HG03432 (cell line): ENCODE data around the gene CTDSP2.
A peak's percentile ranks its signal among the peaks of the same experiment; 100 is the strongest.
"Not testable (repeated sequence)": the region's sequence is repeated elsewhere in the genome, so short reads cannot be mapped to it uniquely, and the experiment has no call there.

ENCODE experiments used
- ATAC-seq: cut with Tn5 transposase; IDR thresholded peaks from one replicate; pipeline ENCODE4 v1.9.1; 2021; ENCODE audit warnings: mild to moderate bottlenecking, moderate library complexity; ENCODE audit not compliant: unreplicated experiment

CTDSP2 gene

GRCh38 chr12:57783861-57784260 lies 62.7 kb downstream of the CTDSP2 start:
- ATAC-seq: no peak

- ATAC-seq: peak; percentile 7
These were observed 63.1 kb downstream of the CTDSP2 start for GRCh38 chr12:57783466-57783801.

GRCh38 chr12:57782608-57783465 lies 63.7 kb downstream of the CTDSP2 start, which contains the start of gene TSFM:
TSS of gene TSFM (plus strand) at chr12:57782787. CDS start at chr12:57782802, 15 bp downstream.
- ATAC-seq: peak; percentile 89

GRCh38 chr12:57782243-57782607 lies 64.3 kb downstream of the CTDSP2 start:
- peak; percentile 2 for ATAC-seq

GRCh38 chr12:57781801-57782200 lies 64.7 kb downstream of the CTDSP2 start:
- ATAC-seq: no peak

GRCh38 chr12:57781244-57781643 lies 65.3 kb downstream of the CTDSP2 start:
- no peak for ATAC-seq

- no peak for ATAC-seq
These were observed 66.1 kb downstream of the CTDSP2 start for GRCh38 chr12:57780284-57780897.

- no peak for ATAC-seq
These were observed 66.8 kb downstream of the CTDSP2 start for GRCh38 chr12:57779736-57780135.

GRCh38 chr12:57777911-57778310 lies 68.6 kb downstream of the CTDSP2 start:
- no peak for ATAC-seq

- ATAC-seq: no peak
These were observed 69.2 kb downstream of the CTDSP2 start for GRCh38 chr12:57777367-57777766.

GRCh38 chr12:57776247-57776587 lies 70.3 kb downstream of the CTDSP2 start:
- ATAC-seq: no peak

GRCh38 chr12:57775563-57776246 lies 70.8 kb downstream of the CTDSP2 start:
- ATAC-seq: no peak

- ATAC-seq: no peak
These were observed 71.5 kb downstream of the CTDSP2 start for GRCh38 chr12:57775044-57775443.

GRCh38 chr12:57774634-57775033 lies 71.9 kb downstream of the CTDSP2 start:
- ATAC-seq: not testable (repeated sequence)

- ATAC-seq: peak; percentile 36
These were observed 73.9 kb downstream of the CTDSP2 start, which contains the start of gene EEF1AKMT3 for GRCh38 chr12:57772429-57773322. TSS of gene EEF1AKMT3 (plus strand) at chr12:57772614. CDS start at chr12:57772725, 111 bp downstream.

GRCh38 chr12:57771873-57772428 lies 74.6 kb downstream of the CTDSP2 start, which contains the start of gene METTL1:
TSS of gene METTL1 (minus strand) at chr12:57772105. CDS start at chr12:57772083, 22 bp downstream.
- ATAC-seq: peak; percentile 87

- peak; percentile 80 for ATAC-seq
These were observed 75.2 kb downstream of the CTDSP2 start for GRCh38 chr12:57771236-57771872.

GRCh38 chr12:57770734-57771133 lies 75.8 kb downstream of the CTDSP2 start:
- no peak for ATAC-seq
